ENCODE data around the gene ZNF526. TPM values are rescaled to one million over a fixed set of nuclear protein-coding genes. Genes with fewer than 3 reads are reported as not detected.
A peak's percentile ranks its signal among the peaks of the same experiment; 100 is the strongest.

ZNF526 gene
- total and polyA plus RNA-seq, 9 of the 15 experiments (the other 6 are each of a cell fraction or from before 2014, with no cell fraction given) = 1.3 to 17.9 (median 6.2) TPM

- peak in 1 of 2 experiments; percentile 51; a peak in 1 of 4 replicates for TF ChIP-seq ZNF318 (IDR thresholded peaks at IDR 0.05; ENCODE audit: borderline replicate concordance in 1 of 2, low read depth in 1 of 2)
- TF ChIP-seq TSC22D4 (tag; IDR thresholded peaks at IDR 0.05) = no peak
- TF ChIP-seq KDM5B (IDR thresholded peaks at IDR 0.05; ENCODE audit: insufficient replicate concordance, low read depth, low read length) = peak; percentile 84
- no peak for TF ChIP-seq CHCHD3 (CRISPR knock-in tag; IDR thresholded peaks at IDR 0.05)
- TF ChIP-seq TBP (optimal IDR thresholded peaks at IDR 0.05; ENCODE audit: low read depth, low read length) = peak; percentile 59
- TF ChIP-seq PBX2 (CRISPR knock-in tag; IDR thresholded peaks at IDR 0.05; ENCODE audit: low read depth) = no peak
- no peak for TF ChIP-seq PBX2 (tag; conservative IDR thresholded peaks at IDR 0.05; ENCODE audit: low read depth)
- no peak for TF ChIP-seq NONO (IDR thresholded peaks at IDR 0.05; ENCODE audit: low read depth in 2 of 2, low read length in 1 of 2)
- TF ChIP-seq ZNF280B (CRISPR knock-in tag; IDR thresholded peaks at IDR 0.05) = no peak
- no peak for TF ChIP-seq CSDE1 (IDR thresholded peaks at IDR 0.05)
Measured at GRCh38 chr19:42217520-42218437, 2.3 kb upstream of the ZNF526 start, which contains the start of gene DEDD2 (continued).

Measured in K562 (cell line).